Neural progenitor cell (in vitro differentiated cells): ENCODE measurements around the gene TMEM186. TPM values are rescaled to one million over a fixed set of nuclear protein-coding genes. Genes with fewer than 3 reads are reported as not detected.

Experiments
- DNase-seq: peaks from one replicate; pipeline ENCODE4 v3.0.0-alpha.2; 2016; ENCODE audit warnings: low spot score
- H2AFZ ChIP-seq: fragments of 200-600 bp; sonication (generic); replicated peaks from 2 replicates; pipeline ENCODE4 v1.6.1; 2016; ENCODE audit warnings: antibody characterized with exemption
- H3F3A ChIP-seq: fragments of 200-600 bp; sonication (generic); 2 replicates; pipeline ENCODE4 v1.6.1; 2016; ENCODE audit warnings: antibody characterized with exemption, low read depth
- H3K27ac ChIP-seq: fragments of 200-600 bp; sonication (generic); 2 replicates; pipeline ENCODE4 v1.5.1; 2016; ENCODE audit warnings: mild to moderate bottlenecking
- H3K27me3 ChIP-seq: fragments of 200-600 bp; sonication (generic); 2 replicates; pipeline ENCODE4 v1.6.1; 2016; ENCODE audit warnings: mild to moderate bottlenecking, moderate library complexity
- H3K36me3 ChIP-seq: fragments of 200-600 bp; sonication (generic); 2 replicates; pipeline ENCODE4 v1.5.1; 2016
- H3K4me1 ChIP-seq: fragments of 200-600 bp; sonication (generic); 2 replicates; pipeline ENCODE4 v1.6.1; 2016; ENCODE audit warnings: mixed run types
- H3K4me2 ChIP-seq: fragments of 200-600 bp; sonication (generic); 2 replicates; pipeline ENCODE4 v1.6.1; 2016
- H3K4me3 ChIP-seq: fragments of 200-600 bp; sonication (generic); 2 replicates; pipeline ENCODE4 v1.5.1; 2016
- H3K79me2 ChIP-seq: fragments of 200-600 bp; sonication (generic); 2 replicates; pipeline ENCODE4 v1.6.1; 2016; ENCODE audit warnings: low read depth
- H3K9ac ChIP-seq: fragments of 200-600 bp; sonication (generic); 2 replicates; pipeline ENCODE4 v1.6.1; 2016
- H3K9me3 ChIP-seq: fragments of 200-600 bp; sonication (generic); 2 replicates; pipeline ENCODE4 v1.5.1; 2016; ENCODE audit warnings: low read depth
- H4K20me1 ChIP-seq: fragments of 200-600 bp; sonication (generic); 2 replicates; pipeline ENCODE4 v1.6.1; 2016; ENCODE audit warnings: low read depth
- H3K27ac Mint-ChIP-seq: 3 replicates; pipeline ENCODE4 v1.8.0; 2021; ENCODE audit warnings: mixed read lengths
- H3K27me3 Mint-ChIP-seq: 2 replicates; pipeline ENCODE4 v1.8.0; 2022; ENCODE audit warnings: low read depth, mild to moderate bottlenecking, inconsistent platforms, moderate library complexity, mixed read lengths; ENCODE audit not compliant: insufficient read depth
- H3K36me3 Mint-ChIP-seq: 3 replicates; pipeline ENCODE4 v1.8.0; 2021; ENCODE audit warnings: mixed read lengths
- H3K4me1 Mint-ChIP-seq: 3 replicates; pipeline ENCODE4 v1.8.0; 2021; ENCODE audit warnings: mixed read lengths
- H3K4me3 Mint-ChIP-seq: 3 replicates; pipeline ENCODE4 v1.8.0; 2021; ENCODE audit warnings: mild to moderate bottlenecking, moderate library complexity, mixed read lengths
- H3K9me3 Mint-ChIP-seq: 3 replicates; pipeline ENCODE4 v1.8.0; 2020; ENCODE audit warnings: mixed read lengths
- EZH2 ChIP-seq: fragments of 200-600 bp; sonication (generic); IDR thresholded peaks from 2 replicates; pipeline ENCODE4 v1.6.1; 2017; ENCODE audit warnings: antibody characterized with exemption, mild to moderate bottlenecking, moderate library complexity
- EZH2phosphoT487 ChIP-seq: fragments of 200-600 bp; sonication (generic); IDR thresholded peaks from 2 replicates; pipeline ENCODE4 v1.6.1; 2017; ENCODE audit warnings: antibody characterized with exemption
- total RNA-seq: library from RNA; depleted of rRNA; stranded (reverse); fragments of >200 nt; gene quantifications from 2 replicates; pipeline ENCODE4 v1.2.3, GENCODE V29; 2015; ENCODE audit warnings: low replicate concordance
- TF ChIP-seq, protein P1 (sequence below): fragments of 200-600 bp; sonication (generic); IDR thresholded peaks from 2 replicates; pipeline ENCODE4 v1.5.1; 2017; ENCODE audit warnings: antibody characterized with exemption, mild to moderate bottlenecking

Gene TMEM186
- total RNA-seq, 1 donor from 2014 or later, result 6.4 TPM

DNA sequence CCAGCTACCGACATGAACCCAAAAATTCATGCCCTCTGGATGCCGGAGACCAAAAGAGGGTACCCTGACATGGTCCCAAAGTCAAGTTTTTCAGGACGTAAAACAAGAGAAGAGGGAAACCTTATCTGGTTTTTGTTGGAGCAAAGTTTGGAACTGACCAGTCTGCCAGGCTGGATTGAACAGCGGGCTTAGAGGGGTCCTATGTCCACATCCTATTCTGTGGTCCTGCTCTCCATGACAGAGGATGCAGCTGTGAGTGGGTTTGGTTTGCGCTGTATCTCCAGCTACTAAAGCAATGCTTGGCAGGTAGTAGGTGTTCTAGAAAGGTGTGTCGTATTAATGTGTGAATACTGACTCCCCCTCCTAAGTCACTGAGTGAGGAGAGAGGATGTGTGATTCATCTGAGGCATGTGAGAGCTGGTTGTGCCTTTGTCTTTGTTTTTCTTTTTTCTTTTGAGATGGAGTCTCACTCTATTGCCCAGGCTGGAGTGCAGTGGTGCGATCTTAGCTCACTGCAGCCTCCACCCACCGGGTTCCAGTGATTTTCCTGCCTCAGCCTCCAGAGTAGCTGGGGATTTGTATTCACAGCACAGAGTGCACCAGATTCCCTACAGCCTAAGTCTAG lies 31.2 kb upstream of the TMEM186 start:
- Mint-ChIP-seq H3K9me3 (no peaks in the 10 kb centered on the region), H3K4me1 (peaks cover 22% of the 10 kb centered on the region), H3K27me3 (peaks cover 2% of the 10 kb centered on the region), H3K4me3 (no peak overlapping the region), H3K36me3 (peaks cover 21% of the 10 kb centered on the region), H3K27ac (peak overlapping the region; percentile 44)
- Histone ChIP-seq H3K36me3 (no peaks in the 10 kb centered on the region), H3K9me3 (no peaks in the 10 kb centered on the region), H3K27ac (no peak overlapping the region), H3F3A (peaks cover 36% of the 10 kb centered on the region), H3K4me1 (peaks cover 19% of the 10 kb centered on the region), H3K9ac (no peak overlapping the region), H3K4me2 (no peak overlapping the region), H3K4me3 (no peak overlapping the region), H3K79me2 (no peaks in the 10 kb centered on the region), H2AFZ (no peak overlapping the region), H3K27me3 (no peaks in the 10 kb centered on the region), H4K20me1 (no peaks in the 10 kb centered on the region)
- no peak for TF ChIP-seq EZH2
- TF ChIP-seq, protein P1, sequence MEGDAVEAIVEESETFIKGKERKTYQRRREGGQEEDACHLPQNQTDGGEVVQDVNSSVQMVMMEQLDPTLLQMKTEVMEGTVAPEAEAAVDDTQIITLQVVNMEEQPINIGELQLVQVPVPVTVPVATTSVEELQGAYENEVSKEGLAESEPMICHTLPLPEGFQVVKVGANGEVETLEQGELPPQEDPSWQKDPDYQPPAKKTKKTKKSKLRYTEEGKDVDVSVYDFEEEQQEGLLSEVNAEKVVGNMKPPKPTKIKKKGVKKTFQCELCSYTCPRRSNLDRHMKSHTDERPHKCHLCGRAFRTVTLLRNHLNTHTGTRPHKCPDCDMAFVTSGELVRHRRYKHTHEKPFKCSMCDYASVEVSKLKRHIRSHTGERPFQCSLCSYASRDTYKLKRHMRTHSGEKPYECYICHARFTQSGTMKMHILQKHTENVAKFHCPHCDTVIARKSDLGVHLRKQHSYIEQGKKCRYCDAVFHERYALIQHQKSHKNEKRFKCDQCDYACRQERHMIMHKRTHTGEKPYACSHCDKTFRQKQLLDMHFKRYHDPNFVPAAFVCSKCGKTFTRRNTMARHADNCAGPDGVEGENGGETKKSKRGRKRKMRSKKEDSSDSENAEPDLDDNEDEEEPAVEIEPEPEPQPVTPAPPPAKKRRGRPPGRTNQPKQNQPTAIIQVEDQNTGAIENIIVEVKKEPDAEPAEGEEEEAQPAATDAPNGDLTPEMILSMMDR, result no peak
- no peak for DNase-seq

DNA sequence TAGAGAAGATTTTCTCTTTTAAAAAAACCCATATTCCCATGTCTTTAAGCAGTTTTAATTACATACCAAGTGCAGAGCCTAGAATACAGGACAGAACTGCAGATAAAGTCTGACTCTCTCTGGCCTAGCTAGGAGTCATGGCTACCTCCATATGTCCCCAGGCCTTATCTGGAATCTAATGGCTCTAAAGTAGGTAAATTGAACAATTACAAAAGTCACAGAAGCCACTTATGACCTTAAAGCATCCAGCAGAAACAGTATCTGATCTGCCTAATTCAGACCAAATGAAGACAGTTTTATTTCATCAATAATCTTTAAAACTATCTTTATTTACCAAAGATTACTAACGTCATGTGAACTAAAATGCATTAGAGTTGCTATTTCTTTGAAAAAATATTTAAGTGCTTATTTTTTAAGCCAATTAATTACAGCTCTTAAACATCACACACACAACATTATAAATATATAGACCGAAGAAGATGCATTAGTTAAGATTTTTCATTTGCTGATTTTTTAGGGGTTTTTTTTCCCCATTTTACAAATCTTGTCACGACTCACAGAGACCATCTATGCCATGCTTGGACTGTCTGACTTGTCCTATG lies 28.9 kb upstream of the TMEM186 start:
- Histone ChIP-seq H3K4me2 (no peak overlapping the region), H3K27ac (no peak overlapping the region), H3K9me3 (no peaks in the 10 kb centered on the region), H3K4me3 (no peak overlapping the region), H3K9ac (no peak overlapping the region), H3K4me1 (peaks cover 3% of the 10 kb centered on the region), H3K27me3 (no peaks in the 10 kb centered on the region), H3K36me3 (no peaks in the 10 kb centered on the region), H4K20me1 (no peaks in the 10 kb centered on the region), H3F3A (peaks cover 20% of the 10 kb centered on the region), H2AFZ (no peak overlapping the region), H3K79me2 (no peaks in the 10 kb centered on the region)
- no peak for DNase-seq
- Mint-ChIP-seq H3K4me3 (no peak overlapping the region), H3K4me1 (peaks cover 4% of the 10 kb centered on the region), H3K27ac (no peak overlapping the region), H3K27me3 (peaks cover 2% of the 10 kb centered on the region), H3K36me3 (peaks cover 27% of the 10 kb centered on the region), H3K9me3 (no peaks in the 10 kb centered on the region)
- TF ChIP-seq EZH2, result no peak
- TF ChIP-seq EZH2phosphoT487, result no peak
- TF ChIP-seq, protein P1, result no peak

- no peaks in the 10 kb centered on the region for H3K9me3 ChIP-seq
- no peak for DNase-seq
- Mint-ChIP-seq H3K27me3 (peaks cover 2% of the 10 kb centered on the region), H3K4me1 (peaks cover 11% of the 10 kb centered on the region), H3K27ac (no peak overlapping the region), H3K4me3 (no peak overlapping the region), H3K9me3 (no peaks in the 10 kb centered on the region), H3K36me3 (peaks cover 29% of the 10 kb centered on the region)
- TF ChIP-seq, protein P1, result no peak
- TF ChIP-seq EZH2 (no peak), EZH2phosphoT487 (no peak)
- no peak overlapping the region for H2AFZ ChIP-seq
- H3K4me3 ChIP-seq, result no peak overlapping the region
- H3K79me2 ChIP-seq, result no peaks in the 10 kb centered on the region
- H3K4me2 ChIP-seq, result no peak overlapping the region
- H3K27ac ChIP-seq, result no peak overlapping the region
- no peaks in the 10 kb centered on the region for H3K4me1 ChIP-seq
- H3K36me3 ChIP-seq, result no peaks in the 10 kb centered on the region
- no peaks in the 10 kb centered on the region for H4K20me1 ChIP-seq
- H3K9ac ChIP-seq, result no peak overlapping the region
- no peaks in the 10 kb centered on the region for H3F3A ChIP-seq
- no peaks in the 10 kb centered on the region for H3K27me3 ChIP-seq
These were observed 25.0 kb upstream of the TMEM186 start for GRCh38 chr16:8822403-8822802.
